CD4-positive, alpha-beta T cell treated with Interleukin-4 for 4 hours (primary cell): ENCODE data around the gene PARD6B.
A peak's percentile ranks its signal among the peaks of the same experiment; 100 is the strongest.

ENCODE experiments used
- DNase-seq: peaks from one replicate; pipeline ENCODE4 v3.0.0-alpha.2; 2020

Gene PARD6B

GRCh38 chr20:50724851-50725723 lies 6.3 kb upstream of the PARD6B start:
- DNase-seq = no peak

- DNase-seq = no peak
Measured at GRCh38 chr20:50725724-50726005, 5.7 kb upstream of the PARD6B start.

DNA sequence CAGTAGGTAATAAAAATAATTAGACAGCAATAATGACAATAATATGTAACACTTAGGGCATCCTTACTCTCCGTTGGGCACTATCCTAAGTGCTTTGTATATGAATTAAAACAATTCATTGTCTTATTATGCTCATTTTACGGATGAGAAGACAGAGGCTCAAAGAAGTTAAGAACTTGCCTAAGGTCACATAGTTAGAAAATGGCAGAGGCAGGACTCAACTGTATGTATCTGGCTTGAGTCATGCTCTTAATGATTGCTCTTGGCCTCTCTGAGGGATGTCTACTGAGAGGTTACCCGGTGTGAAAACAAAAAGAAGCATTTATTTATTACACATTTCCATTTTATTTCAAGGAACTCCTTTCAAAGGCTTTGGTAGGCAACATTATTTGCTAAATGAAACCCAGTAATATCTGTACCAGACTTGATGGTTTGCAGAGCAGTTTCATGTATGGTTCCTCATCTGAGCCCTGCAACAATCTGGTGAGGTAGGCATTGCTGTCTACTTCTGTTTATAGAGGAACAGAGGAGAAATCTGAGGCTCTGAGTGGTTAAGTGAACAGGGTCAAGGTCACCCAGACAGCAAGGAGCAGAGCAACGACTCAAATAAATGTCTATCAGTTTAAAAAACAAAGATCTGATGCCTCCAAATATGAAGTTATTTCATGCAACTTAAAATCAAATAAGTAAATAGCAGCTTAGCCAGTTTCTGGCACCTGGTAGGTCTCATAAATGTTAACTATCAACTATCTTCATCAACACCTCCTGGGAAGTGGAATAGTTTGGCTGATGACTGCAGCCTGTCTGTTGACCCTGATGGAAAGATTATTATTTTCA lies 4.2 kb upstream of the PARD6B start:
- DNase-seq = no peak

DNA sequence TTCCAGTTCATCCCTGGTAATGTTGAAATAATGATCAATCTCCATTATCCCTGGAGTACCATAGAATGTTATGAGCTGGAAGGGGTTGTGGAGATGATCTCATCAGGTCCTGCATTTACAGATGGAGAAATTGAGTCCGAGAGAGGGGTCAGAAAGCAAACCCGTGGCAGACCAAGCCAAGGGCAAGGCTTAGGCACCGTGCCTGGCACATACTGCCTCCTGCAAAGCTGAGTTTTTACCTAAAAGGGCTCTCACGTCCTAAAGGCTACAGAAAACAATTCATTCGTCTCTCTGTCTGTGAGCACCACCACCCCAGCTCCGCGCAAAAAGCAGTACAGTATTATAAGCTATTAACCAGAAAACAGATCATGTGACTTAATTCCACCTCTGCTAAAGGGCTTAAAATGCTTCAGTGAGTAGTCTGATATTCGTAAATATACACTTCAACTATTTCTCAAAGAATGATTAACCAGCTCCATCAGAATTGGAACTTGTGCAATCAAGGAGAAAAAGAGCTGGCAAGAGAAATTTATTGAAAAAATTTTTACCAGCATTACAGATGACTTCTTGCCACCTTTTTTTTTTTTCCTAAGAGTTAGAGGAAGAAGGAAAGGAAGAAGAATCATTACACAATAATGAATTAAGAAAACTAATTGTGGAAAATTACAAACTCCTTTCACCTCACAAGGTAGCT lies 3.4 kb upstream of the PARD6B start:
- no peak for DNase-seq

DNA sequence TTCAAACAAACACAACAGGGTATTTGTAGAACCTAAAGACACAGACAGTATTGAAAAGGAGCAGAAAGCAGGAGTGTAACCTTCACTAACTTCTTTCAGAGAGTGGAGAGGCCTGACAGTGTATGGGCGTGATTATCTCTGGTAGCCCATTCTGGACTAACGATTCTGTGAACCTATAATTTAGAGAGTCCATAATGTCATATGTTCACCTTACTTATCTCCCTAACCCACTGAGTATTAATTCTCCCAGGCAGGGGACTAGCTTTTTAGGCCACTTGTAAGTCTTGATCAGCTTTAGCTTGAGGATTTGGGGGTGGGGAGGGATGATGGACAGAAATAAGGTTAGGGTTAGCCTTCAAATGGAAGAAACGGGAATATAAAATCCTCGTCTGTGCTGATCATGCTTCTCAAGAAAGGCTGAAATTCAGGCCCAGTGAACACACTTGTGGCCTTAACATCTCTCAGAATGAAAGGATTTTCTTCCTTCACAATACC lies 2.8 kb upstream of the PARD6B start:
- no peak for DNase-seq

GRCh38 chr20:50728981-50729874 lies 2.2 kb upstream of the PARD6B start:
- DNase-seq = no peak

DNA sequence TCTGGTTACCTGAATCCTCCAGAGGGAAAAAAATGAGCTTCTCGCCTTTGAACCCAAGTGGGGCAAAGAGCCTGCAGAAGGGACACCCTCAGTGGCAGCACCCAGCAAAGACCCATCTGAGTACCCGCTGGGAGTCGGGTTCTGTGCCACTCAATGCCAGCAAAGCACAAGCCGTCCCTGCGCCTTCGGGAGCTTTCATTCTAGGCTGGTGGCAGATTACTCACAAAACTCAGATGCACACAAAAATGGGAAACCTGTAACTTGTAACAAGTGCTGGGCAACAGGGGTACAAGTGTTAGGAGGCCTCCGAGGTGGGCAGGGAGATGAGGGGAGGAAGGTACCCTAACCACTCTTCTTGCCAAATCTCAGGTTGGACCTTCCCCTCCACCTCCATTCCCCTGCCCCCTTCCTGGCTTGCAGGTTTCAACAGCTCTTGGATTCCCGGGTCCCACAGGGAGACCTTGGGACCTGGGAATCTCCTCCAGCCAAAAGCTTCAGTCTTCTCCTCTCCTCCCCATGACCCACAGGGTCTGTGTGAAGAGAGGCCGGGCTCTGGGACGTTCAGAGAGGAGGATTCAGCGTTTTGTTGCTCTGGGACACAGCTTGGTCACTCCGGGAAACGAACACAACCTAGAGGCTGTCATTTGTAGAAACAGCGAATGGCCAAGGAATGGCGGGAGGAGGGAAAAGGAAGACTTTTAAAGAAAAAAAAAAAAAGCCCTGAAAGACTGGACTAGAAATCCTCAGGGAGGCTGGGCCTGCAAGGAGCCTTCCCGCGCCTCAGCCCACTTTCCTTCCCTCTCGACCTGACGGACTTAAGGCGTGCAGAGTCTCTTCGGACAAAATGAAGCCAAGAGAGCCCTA lies 1.2 kb upstream of the PARD6B start:
- no peak for DNase-seq

DNA sequence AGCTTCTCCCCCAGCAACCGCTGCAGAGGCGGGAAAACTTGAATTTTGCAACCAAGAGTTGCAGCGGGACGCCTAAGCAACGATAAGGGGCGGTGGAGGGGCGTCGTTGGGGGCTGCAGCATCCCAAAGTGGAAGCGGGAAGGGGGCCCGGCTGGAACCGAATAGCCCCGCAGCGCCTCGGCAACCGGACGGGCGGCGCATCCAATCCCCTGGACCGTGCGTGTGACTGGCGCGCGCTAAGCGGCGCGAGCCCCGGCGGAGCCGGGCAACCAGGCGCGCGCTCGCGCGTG lies 670 bp upstream of the PARD6B start:
- DNase-seq = no peak

- no peak for DNase-seq
Measured at GRCh38 chr20:50731930-50732690, 730 bp downstream of the PARD6B start.

DNA sequence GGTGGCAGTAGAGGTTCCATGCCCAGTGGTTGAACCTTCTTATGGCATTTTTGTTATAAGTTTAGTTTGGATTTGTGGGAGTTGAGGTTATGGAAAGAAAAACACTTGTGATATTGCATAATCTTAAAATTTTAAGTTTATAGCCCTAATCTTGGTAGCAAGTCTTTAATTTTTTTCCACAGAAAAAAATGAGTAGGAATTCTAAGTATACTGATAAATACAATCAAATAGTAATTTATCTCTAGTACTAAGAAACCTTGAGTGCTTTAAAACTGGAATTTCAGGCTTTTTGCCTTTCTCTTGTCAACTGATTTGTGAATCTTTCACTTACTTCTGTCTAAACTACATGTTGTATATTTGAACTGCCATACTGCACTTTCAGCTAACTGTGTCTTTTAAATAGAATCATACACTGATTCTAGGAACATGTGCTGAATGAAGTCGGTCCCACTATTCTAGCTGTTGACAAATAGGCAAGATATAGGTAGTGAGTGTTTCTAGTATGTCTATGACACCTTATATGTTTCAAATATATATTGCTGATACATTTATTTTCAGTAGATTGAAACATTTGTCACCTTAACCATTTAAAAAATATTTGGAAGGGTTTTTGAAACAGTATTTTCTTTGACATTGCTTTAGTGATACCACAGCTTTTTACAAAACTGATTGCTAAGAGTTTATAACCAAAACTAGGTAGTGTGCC lies 2.4 kb downstream of the PARD6B start:
- DNase-seq = no peak

DNA sequence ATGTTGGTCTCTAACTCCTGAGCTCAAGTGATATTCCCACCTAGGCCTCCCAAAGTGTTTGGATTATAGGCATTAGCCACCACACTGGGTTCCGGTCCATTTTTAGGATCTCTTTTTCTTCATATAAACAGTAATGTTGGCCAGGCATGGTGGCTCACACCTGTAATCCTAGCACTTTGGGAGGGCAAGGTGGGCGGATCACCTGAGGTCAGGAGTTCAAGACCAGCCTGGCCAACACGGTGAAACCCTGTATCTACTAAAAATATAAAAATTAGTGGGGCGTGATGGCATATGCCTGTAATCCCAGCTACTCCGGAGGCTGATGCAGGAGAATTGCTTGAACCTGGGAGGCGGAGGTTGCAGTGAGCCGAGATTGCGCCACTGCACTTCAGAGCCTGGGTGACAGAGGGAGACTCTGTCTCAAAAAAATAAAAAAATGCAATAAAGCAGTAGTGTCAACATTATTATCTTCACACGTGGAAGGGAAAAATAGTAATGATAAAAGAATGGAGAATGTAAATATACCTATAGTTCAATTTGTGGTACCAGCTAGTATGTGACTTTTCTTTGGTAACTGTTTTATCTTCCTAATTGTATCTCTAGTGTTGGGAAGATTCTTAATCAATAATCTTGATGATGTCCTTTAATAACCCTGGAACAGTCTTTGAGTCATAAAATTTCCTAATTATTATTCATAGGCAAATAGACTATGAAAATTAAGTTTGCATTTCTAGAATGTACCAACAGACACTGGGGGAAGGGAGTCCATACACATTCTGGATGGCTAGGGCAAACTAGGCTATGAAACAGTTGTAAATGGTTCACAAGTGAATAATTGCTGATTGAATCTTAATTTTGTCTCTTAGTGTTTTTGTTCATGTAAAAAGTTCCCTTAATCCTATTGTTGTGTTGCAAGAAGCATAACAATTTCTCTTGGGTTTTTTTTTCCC lies 3.6 kb downstream of the PARD6B start:
- no peak for DNase-seq

- DNase-seq = peak; percentile 20
Measured at GRCh38 chr20:50735813-50736212, 4.4 kb downstream of the PARD6B start.

GRCh38 chr20:50737352-50737751 lies 6.0 kb downstream of the PARD6B start:
- no peak for DNase-seq

GRCh38 chr20:50743087-50743486 lies 11.7 kb downstream of the PARD6B start:
- no peak for DNase-seq

- DNase-seq = no peak
Measured at GRCh38 chr20:50744143-50744792, 12.9 kb downstream of the PARD6B start.

- DNase-seq = no peak
Measured at GRCh38 chr20:50745634-50746137, 14.3 kb downstream of the PARD6B start.

GRCh38 chr20:50746138-50746940 lies 15.0 kb downstream of the PARD6B start:
- DNase-seq = no peak
